H1 (cell line): ENCODE data around the gene COL5A3. TPM values are rescaled to one million over a fixed set of nuclear protein-coding genes. Genes with fewer than 3 reads are reported as not detected.

Experiments
- CTCF ChIA-PET: fragments of 300-600 bp; sonication (Branson Sonifier 250); formaldehyde crosslinking; loops from one replicate; lab custom pipeline; 2021; ENCODE audit not compliant: partially characterized antibody; lab: Charles Lee
- POLR2A ChIA-PET: fragments of 300-600 bp; sonication (Branson Sonifier 250); formaldehyde crosslinking; loops from one replicate; lab custom pipeline; 2021; ENCODE audit warnings: inconsistent platforms; ENCODE audit not compliant: partially characterized antibody; lab: Charles Lee
- DNase-seq, 2 experiments: peaks; one replicate each; pipeline versions ENCODE4 v3.0.0 to v3.0.0-alpha.2; 2010 to 2022; ENCODE audit warnings: low spot score in 2 of 2, low read depth in 1 of 2, mixed read lengths in 1 of 2
- FAIRE-seq: peaks from 2 replicates; lab custom pipeline; 2011; peaks lifted over from hg19 to GRCh38; lab: Jason Lieb, UNC
- H2AFZ ChIP-seq: 2 replicates; pipeline ENCODE4 v1.8.1; 2012; ENCODE audit warnings: low read length, inconsistent platforms
- H2AK5ac ChIP-seq: 2 replicates; pipeline ENCODE4 v1.6.1; 2013; ENCODE audit warnings: low read depth, low read length
- H2BK120ac ChIP-seq: replicated peaks from 2 replicates; pipeline ENCODE3; 2013; ENCODE audit warnings: low read depth, low read length, inconsistent platforms
- H2BK12ac ChIP-seq: 2 replicates; pipeline ENCODE4 v1.6.1; 2013; ENCODE audit warnings: low read depth, low read length
- H2BK15ac ChIP-seq: 2 replicates; pipeline ENCODE4 v1.6.1; 2013; ENCODE audit warnings: low read length
- H2BK20ac ChIP-seq: 2 replicates; pipeline ENCODE4 v1.6.1; 2013; ENCODE audit warnings: low read length
- H2BK5ac ChIP-seq: 2 replicates; pipeline ENCODE4 v1.6.1; 2013; ENCODE audit warnings: low read depth, low read length
- H3K14ac ChIP-seq: 2 replicates; pipeline ENCODE4 v1.6.1; 2013; ENCODE audit warnings: inconsistent platforms; ENCODE audit not compliant: insufficient read length
- H3K18ac ChIP-seq: 2 replicates; pipeline ENCODE4 v1.6.1; 2013; ENCODE audit warnings: low read length; ENCODE audit errors: extremely low read depth
- H3K23ac ChIP-seq: 2 replicates; pipeline ENCODE4 v1.6.1; 2013; ENCODE audit warnings: inconsistent platforms; ENCODE audit not compliant: insufficient read length
- H3K23me2 ChIP-seq: 2 replicates; pipeline ENCODE4 v1.6.1; 2013; ENCODE audit warnings: low read depth, low read length
- H3K27ac ChIP-seq: 2 replicates; pipeline ENCODE4 v1.6.1; 2011; ENCODE audit warnings: low read depth, low read length, inconsistent platforms
- H3K27me3 ChIP-seq, 4 experiments: replicated peaks in 1 of 4; 1 replicate in 1 of 4; 2 replicates in 3 of 4; pipeline versions ENCODE4 v1.6.1 to v1.8.1; 2011 to 2013; ENCODE audit warnings: low read length in 3 of 4, mild to moderate bottlenecking in 3 of 4, inconsistent platforms in 2 of 4, mixed read lengths in 2 of 4, moderate library complexity in 1 of 4; ENCODE audit not compliant: control insufficient read depth in 3 of 4, insufficient read depth in 3 of 4; ENCODE audit errors: extremely low read depth in 1 of 4
- H3K36me3 ChIP-seq, 4 experiments: 2 replicates each; pipeline versions ENCODE4 v1.6.1 to v1.8.1; 2011 to 2013; ENCODE audit warnings: mild to moderate bottlenecking in 4 of 4, low read length in 3 of 4, moderate library complexity in 2 of 4, control low read depth in 1 of 4, inconsistent platforms in 1 of 4; ENCODE audit not compliant: insufficient read depth in 4 of 4, control insufficient read depth in 2 of 4
- H3K4ac ChIP-seq: replicated peaks from 2 replicates; pipeline ENCODE3; 2013; ENCODE audit warnings: low read length, low read depth, mixed read lengths, inconsistent platforms; ENCODE audit not compliant: insufficient read length
- H3K4me1 ChIP-seq, 4 experiments: replicated peaks in 1 of 4; 1 replicate in 1 of 4; 2 replicates in 3 of 4; pipeline versions ENCODE4 v1.6.1 to v1.8.1; 2011 to 2013; ENCODE audit warnings: low read length in 3 of 4, inconsistent platforms in 2 of 4, mixed read lengths in 1 of 4; ENCODE audit not compliant: insufficient read depth in 4 of 4, control insufficient read depth in 3 of 4
- H3K4me2 ChIP-seq, 2 experiments: 2 replicates each; pipeline versions ENCODE4 v1.6.1 to v1.8.1; 2011 to 2013; ENCODE audit warnings: low read depth in 2 of 2, low read length in 2 of 2, control low read depth in 1 of 2, inconsistent platforms in 1 of 2, mild to moderate bottlenecking in 1 of 2; ENCODE audit not compliant: insufficient read depth in 1 of 2
- H3K4me3 ChIP-seq, 4 experiments: fragments of 200-600, 300-600 bp in 1 of 4; sonication (generic), shearing (Covaris generic), sonication (Bioruptor Twin) in 1 of 4; 2 replicates each; pipeline versions ENCODE4 v1.5.1 to v1.8.1; 2011 to 2016; ENCODE audit warnings: low read length in 4 of 4, low read depth in 3 of 4, control low read depth in 2 of 4, inconsistent platforms in 2 of 4, mild to moderate bottlenecking in 2 of 4, mixed read lengths in 1 of 4, moderate library complexity in 1 of 4; ENCODE audit not compliant: insufficient read depth in 2 of 4; ENCODE audit errors: extremely low read depth in 1 of 4
- H3K56ac ChIP-seq: replicated peaks from 2 replicates; pipeline ENCODE3; 2013; ENCODE audit warnings: low read depth, mild to moderate bottlenecking, mixed read lengths, low read length, inconsistent platforms; ENCODE audit not compliant: insufficient read length
- H3K79me1 ChIP-seq: 2 replicates; pipeline ENCODE4 v1.6.1; 2013; ENCODE audit warnings: low read depth, low read length, control low read depth
- H3K79me2 ChIP-seq, 2 experiments: 2 replicates each; pipeline versions ENCODE4 v1.6.1 to v1.8.1; 2012 to 2013; ENCODE audit warnings: low read length in 2 of 2, mild to moderate bottlenecking in 2 of 2, inconsistent platforms in 1 of 2; ENCODE audit not compliant: insufficient read depth in 2 of 2, control insufficient read depth in 1 of 2
- H3K9ac ChIP-seq, 4 experiments: replicated peaks in 1 of 4; 1 replicate in 1 of 4; 2 replicates in 3 of 4; pipeline versions ENCODE4 v1.6.1 to v1.8.1; 2011 to 2013; ENCODE audit warnings: low read depth in 3 of 4, low read length in 3 of 4, control low read depth in 2 of 4, mild to moderate bottlenecking in 2 of 4, moderate library complexity in 2 of 4, inconsistent platforms in 1 of 4; ENCODE audit errors: extremely low read depth in 1 of 4
- H3K9me3 ChIP-seq, 2 experiments: 2 replicates each; pipeline versions ENCODE4 v1.6.1 to v1.8.1; 2012 to 2013; ENCODE audit warnings: mild to moderate bottlenecking in 2 of 2, moderate library complexity in 2 of 2, control low read depth in 1 of 2, inconsistent platforms in 1 of 2, low read depth in 1 of 2, low read length in 1 of 2, mixed read lengths in 1 of 2; ENCODE audit not compliant: insufficient read depth in 2 of 2
- H4K20me1 ChIP-seq, 2 experiments: replicated peaks in 1 of 2; 2 replicates each; pipeline versions ENCODE3 to v1.8.1; 2011 to 2013; ENCODE audit warnings: inconsistent platforms in 2 of 2, low read length in 2 of 2, mild to moderate bottlenecking in 1 of 2; ENCODE audit not compliant: insufficient read depth in 2 of 2, control insufficient read depth in 1 of 2
- H4K5ac ChIP-seq: 2 replicates; pipeline ENCODE4 v1.6.1; 2013; ENCODE audit warnings: low read length, low read depth, mixed read lengths, inconsistent platforms; ENCODE audit not compliant: insufficient read length
- H4K8ac ChIP-seq: 2 replicates; pipeline ENCODE4 v1.8.0; 2013; ENCODE audit warnings: mild to moderate bottlenecking, moderate library complexity, low read length, inconsistent platforms; ENCODE audit not compliant: insufficient read depth; ENCODE audit errors: extremely low read depth
- H4K91ac ChIP-seq: replicated peaks from 2 replicates; pipeline ENCODE3; 2013; ENCODE audit warnings: low read length, mixed read lengths, inconsistent platforms; ENCODE audit not compliant: insufficient read length
- RXRA ChIP-seq: IDR thresholded peaks from 2 replicates; pipeline ENCODE4 v1.6.1; 2011; ENCODE audit warnings: low read depth, mild to moderate bottlenecking, low read length, moderate library complexity; ENCODE audit not compliant: insufficient read depth
- TCF12 ChIP-seq: IDR thresholded peaks from 2 replicates; pipeline ENCODE4 v1.6.1; 2011; ENCODE audit warnings: low read depth, mild to moderate bottlenecking, low read length
- TEAD4 ChIP-seq: IDR thresholded peaks from 2 replicates; pipeline ENCODE4 v1.6.1; 2012; ENCODE audit warnings: low read depth, low read length, inconsistent platforms, mixed read lengths
- polyA plus RNA-seq, 7 experiments: library from polyadenylated mRNA; depleted of rRNA in 3 of 7; stranded (reverse) in 5 of 7; unstranded in 2 of 7; fragments of >200 nt in 5 of 7; fragments of 200-250 nt in 2 of 7; gene quantifications; 1 replicate in 5 of 7; 2 replicates in 1 of 7; 4 replicates in 1 of 7; pipeline versions ENCODE4 v1.2.1 to v1.2.3, GENCODE V29; 2011 to 2013; ENCODE audit warnings: missing spikeins in 2 of 7, mixed read lengths in 2 of 7
- total RNA-seq: library from RNA; stranded (reverse); fragmentation: NEBNext Ultra II Directional; extraction: Animal tissue kit (Norgen Biotek cat#: 25700); gene quantifications from 2 replicates; pipeline ENCODE4 v1.2.1, GENCODE V29; 2021

COL5A3 gene
- total and polyA plus RNA-seq, 2 of the 8 experiments (the other 6 are each of a cell fraction or from before 2014, with no cell fraction given): 0.67 to 0.74 TPM

DNA sequence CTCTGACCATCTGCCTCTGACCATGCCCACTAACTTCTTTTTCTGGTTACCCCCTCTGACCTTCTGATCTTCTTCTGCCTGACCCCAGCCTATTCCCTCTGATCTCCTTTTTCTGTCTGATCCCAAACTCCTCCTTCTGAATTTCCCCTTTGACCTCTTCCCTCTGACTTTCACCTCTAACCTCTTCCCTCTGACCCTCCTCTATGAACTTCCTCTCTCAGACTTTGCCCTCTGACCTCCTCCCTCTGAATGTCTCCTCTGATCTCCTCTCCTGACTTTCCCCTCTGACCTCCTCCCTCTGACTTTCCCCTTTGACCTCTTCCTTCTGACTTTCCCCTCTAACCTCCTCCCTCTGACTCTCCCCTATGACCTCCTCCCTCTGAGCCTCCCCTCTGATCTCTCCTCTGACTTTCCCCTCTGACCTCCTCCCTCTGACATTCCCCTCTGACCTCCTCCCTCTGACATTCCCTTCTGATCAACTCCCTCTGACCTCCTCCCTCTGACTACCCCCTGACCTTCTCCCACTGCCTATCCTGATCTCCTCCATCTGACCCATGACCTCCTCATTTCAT is 3.5 kb downstream of the COL5A3 start:
- no peak overlapping the region for H2BK20ac ChIP-seq
- H4K20me1 ChIP-seq: peaks cover 5 to 10% of the 10 kb centered on the region in 2 experiments
- no peaks in the 10 kb centered on the region for H3K36me3 ChIP-seq
- peaks cover 1 to 27% (median 20%) of the 10 kb centered on the region in 4 experiments for H3K27me3 ChIP-seq
- H2AK5ac ChIP-seq: no peak overlapping the region
- H3K4me2 ChIP-seq: no peak overlapping the region
- H3K4ac ChIP-seq: no peak overlapping the region
- POLR2A ChIA-PET: no interaction called here
- no peak overlapping the region for H3K56ac ChIP-seq
- TF ChIP-seq TEAD4 (no peak), TCF12 (no peak), RXRA (no peak)
- H3K4me1 ChIP-seq: peaks cover 4 to 12% (median 8%) of the 10 kb centered on the region in 4 experiments
- H3K23me2 ChIP-seq: peaks cover 16% of the 10 kb centered on the region; the same call in 1 of the 2 replicates
- no peaks in the 10 kb centered on the region for H3K79me1 ChIP-seq
- H3K23ac ChIP-seq: no peak overlapping the region
- no peaks in the 10 kb centered on the region for H3K9me3 ChIP-seq
- CTCF ChIA-PET: interaction anchor here (1.0 to 2.9 kb wide), 3 partner anchors 21 to 77 kb away, joined by 5 to 16 read pairs (median 5); no protein-coding TSS in a partner anchor
- DNase-seq (no peak), FAIRE-seq (no peak)
- H2AFZ ChIP-seq: no peak overlapping the region
- H2BK12ac ChIP-seq: no peak overlapping the region
- H2BK120ac ChIP-seq: no peak overlapping the region
- no peak overlapping the region for H4K91ac ChIP-seq
- H3K27ac ChIP-seq: no peak overlapping the region
- no peak overlapping the region for H2BK15ac ChIP-seq
- H4K5ac ChIP-seq: no peak overlapping the region
- H3K79me2 ChIP-seq: no peaks in the 10 kb centered on the region
- H3K14ac ChIP-seq: no peak overlapping the region
- no peak overlapping the region for H4K8ac ChIP-seq
- no peak overlapping the region for H2BK5ac ChIP-seq
- no peak overlapping the region for H3K18ac ChIP-seq
- no peak overlapping the region for H3K9ac ChIP-seq
- no peak overlapping the region for H3K4me3 ChIP-seq
